Measurements from ENCODE around the gene PLOD1. TPM values are rescaled to one million over a fixed set of nuclear protein-coding genes. Genes with fewer than 3 reads are reported as not detected.
"Not testable (repeated sequence)": the region's sequence is repeated elsewhere in the genome, so short reads cannot be mapped to it uniquely, and the experiment has no call there.

Gene PLOD1
- polyA plus RNA-seq, 1 experiment = 314 TPM

GRCh38 chr1:12001996-12002493, 67.5 kb downstream of the PLOD1 start:
- no peak overlapping the region for H3K27ac ChIP-seq (ENCODE audit: low read depth, low read length)
- H3K27me3 ChIP-seq (ENCODE audit: control insufficient read depth, insufficient read depth, low read length) = no peaks in the 10 kb centered on the region
- ChIA-PET CTCF (interaction anchor here (0.8 to 1.7 kb wide), 3 partner anchors 9 to 123 kb away, joined by 3 to 5 read pairs (median 3); no protein-coding TSS in a partner anchor), POLR2A (no interaction called here)
- DNase-seq (ENCODE audit: low read depth, low spot score) = no peak
- no peak for TF ChIP-seq CTCF (IDR thresholded peaks at IDR 0.05; ENCODE audit: low read depth, low read length)
- H3K9me3 ChIP-seq (ENCODE audit: control insufficient read depth, insufficient read depth, low read length) = peaks cover 4% of the 10 kb centered on the region; the same call in 1 of the 2 replicates
- H3K4me3 ChIP-seq (ENCODE audit: low read depth, low read length) = no peak overlapping the region

- no peak for DNase-seq (ENCODE audit: low read depth, low spot score)
- ChIA-PET POLR2A (interaction anchor here (0.6 kb wide), 1 partner anchor 130 kb away, joined by 4 read pairs; no protein-coding TSS in a partner anchor), CTCF (no interaction called here)
- Histone ChIP-seq H3K9me3 (ENCODE audit: control insufficient read depth, insufficient read depth, low read length) (peaks cover 4% of the 10 kb centered on the region; the same call in 1 of the 2 replicates), H3K27ac (ENCODE audit: low read depth, low read length) (no peak overlapping the region), H3K27me3 (ENCODE audit: control insufficient read depth, insufficient read depth, low read length) (no peaks in the 10 kb centered on the region), H3K4me3 (ENCODE audit: low read depth, low read length) (no peak overlapping the region)
- TF ChIP-seq CTCF (IDR thresholded peaks at IDR 0.05; ENCODE audit: low read depth, low read length) = no peak
These were observed 69.2 kb downstream of the PLOD1 start for GRCh38 chr1:12003762-12004161.

GRCh38 chr1:12005488-12006166, 71.1 kb downstream of the PLOD1 start:
- H3K27ac ChIP-seq (ENCODE audit: low read depth, low read length) = no peak overlapping the region
- POLR2A ChIA-PET = no interaction called here
- TF ChIP-seq CTCF (IDR thresholded peaks at IDR 0.05; ENCODE audit: low read depth, low read length) = no peak
- CTCF ChIA-PET = no interaction called here
- H3K27me3 ChIP-seq (ENCODE audit: control insufficient read depth, insufficient read depth, low read length) = no peaks in the 10 kb centered on the region
- H3K4me3 ChIP-seq (ENCODE audit: low read depth, low read length) = no peak overlapping the region
- DNase-seq (ENCODE audit: low read depth, low spot score) = no peak
- peaks cover 4% of the 10 kb centered on the region; the same call in 1 of the 2 replicates for H3K9me3 ChIP-seq (ENCODE audit: control insufficient read depth, insufficient read depth, low read length)

GRCh38 chr1:12006167-12006921, 71.8 kb downstream of the PLOD1 start:
- no peak for DNase-seq (ENCODE audit: low read depth, low spot score)
- H3K9me3 ChIP-seq (ENCODE audit: control insufficient read depth, insufficient read depth, low read length) = peaks cover 4% of the 10 kb centered on the region; the same call in 1 of the 2 replicates
- ChIA-PET POLR2A (interaction anchor here (0.6 kb wide), 1 partner anchor 67 kb away, joined by 10 read pairs; no protein-coding TSS in a partner anchor), CTCF (no interaction called here)
- H3K27ac ChIP-seq (ENCODE audit: low read depth, low read length) = no peak overlapping the region
- H3K27me3 ChIP-seq (ENCODE audit: control insufficient read depth, insufficient read depth, low read length) = no peaks in the 10 kb centered on the region
- no peak overlapping the region for H3K4me3 ChIP-seq (ENCODE audit: low read depth, low read length)
- TF ChIP-seq CTCF (IDR thresholded peaks at IDR 0.05; ENCODE audit: low read depth, low read length) = no peak

GRCh38 chr1:12007204-12007603, 72.7 kb downstream of the PLOD1 start:
- ChIA-PET POLR2A (interaction anchor here (0.6 kb wide), 1 partner anchor 66 kb away, joined by 10 read pairs; no protein-coding TSS in a partner anchor), CTCF (no interaction called here)
- Histone ChIP-seq H3K9me3 (ENCODE audit: control insufficient read depth, insufficient read depth, low read length) (no peaks in the 10 kb centered on the region; the same call in 1 of the 2 replicates), H3K4me3 (ENCODE audit: low read depth, low read length) (no peak overlapping the region), H3K27me3 (ENCODE audit: control insufficient read depth, insufficient read depth, low read length) (no peaks in the 10 kb centered on the region), H3K27ac (ENCODE audit: low read depth, low read length) (no peak overlapping the region)
- DNase-seq (ENCODE audit: low read depth, low spot score) = no peak
- TF ChIP-seq CTCF (IDR thresholded peaks at IDR 0.05; ENCODE audit: low read depth, low read length) = no peak

GRCh38 chr1:12008355-12008754, 73.8 kb downstream of the PLOD1 start:
- H3K27me3 ChIP-seq (ENCODE audit: control insufficient read depth, insufficient read depth, low read length); CTCF ChIA-PET; POLR2A ChIA-PET; H3K9me3 ChIP-seq (ENCODE audit: control insufficient read depth, insufficient read depth, low read length); H3K4me3 ChIP-seq (ENCODE audit: low read depth, low read length); H3K27ac ChIP-seq (ENCODE audit: low read depth, low read length); DNase-seq (ENCODE audit: low read depth, low spot score): not testable (repeated sequence)

All from AG04450 (cell line).